GM21737 (cell line): ENCODE measurements around the gene ARHGEF10L.
"Not testable (repeated sequence)": the region's sequence is repeated elsewhere in the genome, so short reads cannot be mapped to it uniquely, and the experiment has no call there.

ENCODE experiments used
- ATAC-seq: cut with Tn5 transposase; IDR thresholded peaks from one replicate; pipeline ENCODE4 v1.9.1; 2021; ENCODE audit warnings: mild to moderate bottlenecking, moderate library complexity; ENCODE audit not compliant: unreplicated experiment

ARHGEF10L gene

DNA sequence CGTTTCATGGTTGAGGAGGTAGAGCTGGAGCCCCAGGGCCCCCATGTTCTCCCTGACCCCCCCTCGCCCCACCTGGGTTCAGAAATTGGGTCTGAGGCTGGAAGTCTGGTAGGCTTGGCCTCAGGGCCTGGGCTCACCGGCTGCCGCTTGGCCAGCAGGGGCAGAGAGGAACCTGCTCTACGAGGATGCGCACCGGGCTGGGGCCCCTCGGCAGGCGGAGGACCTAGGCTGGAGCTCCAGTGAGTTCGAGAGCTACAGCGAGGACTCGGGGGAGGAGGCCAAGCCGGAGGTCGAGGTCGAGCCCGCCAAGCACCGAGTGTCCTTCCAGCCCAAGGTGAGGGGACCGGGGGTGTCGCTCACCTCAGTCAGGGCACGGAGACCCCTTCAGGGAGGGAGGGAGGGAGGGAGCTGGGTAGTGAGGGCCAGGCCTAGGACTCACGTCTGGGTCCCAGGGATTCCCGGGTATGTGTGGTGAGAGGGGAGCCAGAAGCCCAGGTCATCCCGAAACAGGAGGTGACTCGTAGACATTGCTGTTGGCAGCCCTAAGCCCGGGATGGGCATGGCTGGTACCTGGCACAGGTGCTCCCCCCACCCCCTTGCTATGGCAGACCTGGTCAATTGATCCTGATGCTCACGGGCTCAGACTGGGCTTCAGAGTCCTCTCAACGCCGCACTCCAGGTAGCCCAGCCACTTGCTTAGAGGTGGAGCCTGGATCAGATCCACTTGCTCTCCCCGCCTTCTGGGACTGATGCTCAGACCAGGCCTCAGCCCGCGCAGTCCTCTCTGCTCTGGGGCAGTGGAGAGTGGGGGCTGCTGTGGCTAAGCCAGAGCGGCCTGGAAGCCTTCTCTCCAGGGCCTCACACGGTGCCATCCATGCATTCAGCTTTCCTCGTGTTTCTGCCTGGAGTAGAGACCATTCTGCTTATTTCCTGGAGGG, 68.4 kb downstream of the ARHGEF10L start:
- no peak for ATAC-seq

DNA sequence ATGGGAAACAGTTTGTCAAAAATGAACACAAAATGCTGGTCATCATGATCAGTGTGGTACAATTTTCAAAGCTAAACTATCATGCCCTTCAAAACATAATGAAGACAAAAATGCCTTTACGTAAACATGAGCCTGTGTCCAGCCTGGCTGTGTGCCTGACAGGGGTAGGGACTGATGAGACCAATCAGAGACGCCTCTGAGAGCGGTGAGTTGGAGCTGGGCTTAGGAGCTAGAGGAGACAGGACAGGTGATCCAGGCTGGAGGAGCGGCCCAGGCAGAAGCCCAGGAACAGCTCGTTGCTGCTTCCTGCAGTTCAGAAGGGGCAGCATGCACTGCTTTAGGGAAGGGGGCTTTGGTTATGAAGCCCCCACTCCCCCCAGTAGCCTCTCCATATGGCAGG, 70.0 kb downstream of the ARHGEF10L start:
- no peak for ATAC-seq

GRCh38 chr1:17610085-17610484, 70.6 kb downstream of the ARHGEF10L start:
- ATAC-seq = no peak

- no peak for ATAC-seq
Observed at GRCh38 chr1:17610713-17611112, 71.2 kb downstream of the ARHGEF10L start.

- no peak for ATAC-seq
Observed at GRCh38 chr1:17611991-17612390, 72.5 kb downstream of the ARHGEF10L start.

- no peak for ATAC-seq
Observed at GRCh38 chr1:17612831-17613230, 73.3 kb downstream of the ARHGEF10L start.

- ATAC-seq = no peak
Observed at GRCh38 chr1:17614586-17614985, 75.1 kb downstream of the ARHGEF10L start.

DNA sequence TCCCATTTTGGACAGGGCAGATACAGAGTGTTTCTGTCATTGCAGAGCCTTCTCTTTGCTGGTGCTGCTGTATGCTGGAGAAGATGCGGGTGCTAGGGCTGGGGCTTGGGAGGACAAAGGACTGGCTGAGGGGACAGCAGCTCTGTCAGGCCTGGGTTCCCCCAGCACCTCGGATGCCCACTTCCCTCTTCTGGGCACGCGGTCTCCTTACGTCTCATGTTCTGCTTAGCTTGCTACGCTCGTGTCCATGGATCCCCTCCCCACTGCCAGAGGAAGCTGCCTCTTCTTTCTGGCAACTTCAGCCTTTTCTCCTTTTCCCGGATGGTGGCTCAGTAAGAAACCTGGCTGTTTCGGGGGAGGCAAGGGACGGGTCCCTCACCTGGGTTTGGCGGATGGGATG, 75.7 kb downstream of the ARHGEF10L start:
- ATAC-seq = no peak

GRCh38 chr1:17615959-17616358, 76.5 kb downstream of the ARHGEF10L start:
- no peak for ATAC-seq

DNA sequence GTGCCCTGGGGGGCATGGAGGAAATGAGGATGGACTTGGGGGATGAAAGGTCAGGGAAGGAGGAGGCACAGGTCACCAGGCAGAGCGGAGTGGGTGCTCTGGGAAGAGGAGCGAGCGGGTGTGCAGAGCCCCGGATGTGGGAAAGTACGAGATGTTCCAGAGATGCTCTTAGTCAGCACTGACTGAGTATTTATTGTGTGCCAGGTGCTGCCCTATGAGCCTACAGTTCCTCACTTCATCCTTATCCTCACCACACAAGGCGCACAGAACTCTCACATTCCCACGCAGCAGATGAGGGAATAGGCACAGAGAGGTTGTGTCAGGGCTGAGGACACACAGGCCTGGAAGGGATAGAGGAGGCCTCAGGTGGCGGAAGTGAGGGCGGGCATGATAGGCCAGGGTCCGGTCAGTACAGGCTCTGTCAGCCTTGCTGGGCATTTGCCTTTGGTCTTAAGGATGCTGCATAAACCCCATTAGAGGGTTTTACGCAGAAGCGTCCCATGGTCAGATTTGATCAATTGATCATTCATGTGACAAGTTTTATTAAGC, 77.3 kb downstream of the ARHGEF10L start:
- ATAC-seq = no peak

DNA sequence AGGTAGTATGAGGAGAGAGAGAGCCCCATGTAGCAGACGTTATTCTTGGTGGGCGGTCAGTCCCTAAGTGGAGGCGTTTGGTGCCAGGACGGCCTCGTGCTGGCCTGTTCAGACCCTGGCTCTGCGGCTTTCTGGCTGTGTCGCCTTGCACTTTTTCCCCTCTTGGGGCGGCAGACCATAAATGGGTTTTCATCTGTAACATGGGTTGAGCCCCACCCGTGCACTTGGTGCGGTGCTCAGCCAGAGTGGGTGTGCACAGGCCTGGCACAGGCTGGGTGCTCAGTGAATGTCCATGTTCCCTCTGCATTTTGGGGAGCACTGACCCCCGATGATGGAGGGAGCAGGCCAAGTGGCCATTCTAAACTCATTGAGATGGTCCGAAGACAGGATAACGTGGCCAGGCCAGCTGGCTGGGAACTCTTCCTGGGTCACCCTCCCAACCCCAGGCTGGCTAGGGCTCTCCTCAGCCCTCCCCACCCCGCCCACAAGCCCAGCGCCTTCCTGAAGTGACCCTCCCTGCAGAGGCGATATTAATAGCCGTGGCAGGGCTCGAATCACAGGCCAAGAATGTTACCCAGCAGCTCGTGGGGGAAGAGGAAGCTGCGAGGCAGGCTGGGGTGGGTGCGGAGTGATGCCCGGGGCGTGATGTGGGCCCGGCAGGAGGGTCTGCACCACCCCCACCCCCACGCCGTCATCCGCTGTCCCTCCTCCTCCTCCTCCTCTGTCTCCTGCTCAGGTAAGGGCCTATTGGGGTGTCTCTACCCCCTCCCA, 78.5 kb downstream of the ARHGEF10L start:
- no peak for ATAC-seq

- no peak for ATAC-seq
Observed at GRCh38 chr1:17618558-17619247, 79.2 kb downstream of the ARHGEF10L start.

- no peak for ATAC-seq
Observed at GRCh38 chr1:17620448-17620847, 81.0 kb downstream of the ARHGEF10L start.

GRCh38 chr1:17621691-17622090, 82.2 kb downstream of the ARHGEF10L start:
- ATAC-seq = no peak

DNA sequence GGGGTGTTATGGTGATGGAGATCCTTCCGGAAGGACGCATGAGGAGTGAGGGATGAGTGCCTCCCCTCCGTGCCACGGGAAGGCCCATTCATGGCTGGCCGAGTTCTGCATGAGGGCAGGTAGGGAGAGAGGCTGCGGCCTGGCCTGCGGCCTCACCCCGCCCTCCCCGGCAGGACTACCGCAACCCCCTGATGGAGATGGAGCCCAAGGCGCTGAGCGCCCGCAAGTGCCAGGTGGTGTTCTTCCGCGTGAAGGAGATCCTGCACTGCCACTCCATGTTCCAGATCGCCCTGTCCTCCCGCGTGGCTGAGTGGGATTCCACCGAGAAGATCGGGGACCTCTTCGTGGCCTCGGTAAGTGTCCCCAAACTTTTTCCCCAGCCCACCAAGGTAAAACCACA, 83.3 kb downstream of the ARHGEF10L start:
- ATAC-seq = no peak

DNA sequence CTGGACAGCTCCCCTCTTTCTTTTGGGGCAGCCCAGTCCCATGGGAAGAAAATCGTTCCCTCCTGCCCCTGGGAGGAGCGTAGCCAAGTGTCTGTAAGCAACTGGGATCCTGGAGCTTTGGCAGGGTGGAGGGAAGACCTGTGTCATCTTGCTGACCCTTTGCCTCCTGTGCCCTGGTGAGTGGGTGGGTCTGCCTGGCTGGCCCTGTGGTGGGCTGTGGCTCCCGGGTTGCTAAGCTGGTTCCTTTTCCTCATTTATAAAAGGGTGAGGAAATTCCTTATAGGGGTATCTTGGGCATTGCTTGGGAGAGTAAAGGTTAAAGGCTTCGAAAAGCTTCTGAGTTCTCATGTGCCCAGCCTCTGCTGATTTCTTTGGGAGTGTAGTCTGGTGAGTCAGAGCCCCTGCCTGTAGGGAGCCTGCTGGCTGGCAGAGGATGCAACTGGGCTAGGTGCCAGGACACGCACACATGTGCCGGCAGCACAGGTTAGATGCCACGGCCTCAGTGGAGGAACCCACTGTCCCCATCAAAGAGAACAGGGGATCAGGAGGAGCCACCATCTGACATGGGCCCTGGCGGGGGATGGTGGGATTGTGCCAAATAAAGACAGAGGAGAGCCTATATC, 85.2 kb downstream of the ARHGEF10L start:
- ATAC-seq = no peak

DNA sequence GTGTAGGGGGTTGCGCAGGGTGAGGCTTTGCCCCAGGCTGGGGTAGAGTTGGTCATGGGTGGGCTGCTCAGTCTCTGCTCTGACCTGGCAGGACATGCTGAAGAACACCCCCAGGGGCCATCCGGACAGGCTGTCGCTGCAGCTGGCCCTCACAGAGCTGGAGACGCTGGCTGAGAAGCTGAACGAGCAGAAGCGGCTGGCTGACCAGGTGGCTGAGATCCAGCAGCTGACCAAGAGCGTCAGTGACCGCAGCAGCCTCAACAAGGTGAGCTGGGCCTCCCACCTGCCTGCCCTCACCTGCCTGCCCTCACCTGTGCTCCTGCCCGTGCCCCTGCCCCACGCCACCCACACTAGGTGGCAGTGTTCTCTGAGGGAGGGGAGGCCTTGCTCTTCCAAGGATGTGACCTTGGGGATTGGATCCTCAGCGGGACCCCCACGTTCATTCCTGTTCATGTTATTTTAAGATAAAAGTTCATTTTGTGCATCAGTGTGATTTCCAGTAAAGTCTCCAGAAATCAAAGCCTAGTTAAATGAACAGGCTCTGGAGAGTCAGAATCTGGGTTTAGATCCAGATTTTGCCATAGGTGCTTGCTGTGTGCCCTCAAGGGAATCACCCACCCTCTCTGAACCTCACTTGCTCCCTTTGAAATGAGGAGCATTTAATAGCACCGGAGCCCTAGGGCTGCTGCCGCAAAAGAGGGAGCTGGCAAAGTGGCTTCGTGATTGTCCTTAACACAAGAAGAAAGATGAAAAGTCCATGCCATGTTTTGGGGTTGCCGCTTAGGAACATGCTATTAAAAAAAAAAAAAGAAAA, 87.9 kb downstream of the ARHGEF10L start:
- no peak for ATAC-seq

DNA sequence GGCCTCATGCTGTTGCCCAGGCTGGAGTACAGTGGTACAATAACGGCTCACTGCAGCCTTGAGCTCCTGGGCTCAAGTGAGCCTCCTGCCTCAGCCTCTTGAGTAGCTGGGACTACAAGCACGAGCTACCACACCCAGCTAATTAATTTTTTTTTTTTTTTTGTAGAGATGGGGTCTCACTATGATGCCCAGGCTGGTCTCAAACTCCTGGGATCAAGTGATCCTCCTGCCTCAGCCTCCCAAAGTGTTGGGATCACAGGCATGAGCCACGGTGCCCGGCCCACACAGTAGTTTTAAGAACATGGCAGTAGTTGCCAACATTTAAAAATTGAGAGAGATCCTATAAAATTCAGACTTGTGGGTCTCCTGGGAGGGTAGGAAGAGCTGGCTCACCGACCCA, 89.5 kb downstream of the ARHGEF10L start:
- ATAC-seq = not testable (repeated sequence)

DNA sequence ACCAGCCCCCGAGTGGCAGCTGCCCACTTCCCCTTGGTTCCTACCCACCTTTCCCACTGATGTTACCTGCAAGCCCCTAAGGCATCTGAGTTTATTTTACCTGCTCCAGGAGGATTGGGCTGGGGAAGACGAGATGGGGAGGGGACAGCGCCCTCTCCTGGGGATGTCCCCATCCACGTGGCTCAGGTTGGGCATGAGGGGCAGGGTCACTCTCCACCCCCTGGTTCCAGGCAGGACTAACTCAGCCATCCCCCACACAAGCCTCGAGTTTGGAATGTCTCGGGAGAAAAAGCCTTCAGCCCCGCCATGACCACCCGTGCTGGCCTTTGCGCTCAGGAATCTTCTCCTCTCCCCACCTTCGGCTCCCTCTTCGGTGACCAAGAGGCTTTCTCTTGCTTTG, 90.0 kb downstream of the ARHGEF10L start:
- ATAC-seq = no peak
